Keratinocyte (primary cell): ENCODE data around the gene SLC35A5.

Source experiments
- CTCF ChIP-seq, 3 experiments: IDR thresholded peaks in 1 of 3; conservative IDR thresholded peaks in 1 of 3; optimal IDR thresholded peaks in 1 of 3; 2 replicates in 2 of 3; 3 replicates in 1 of 3; pipeline versions ENCODE3 to v1.5.1; 2011; ENCODE audit warnings: low read length in 3 of 3, mild to moderate bottlenecking in 3 of 3, moderate library complexity in 2 of 3, control low read depth in 1 of 3, inconsistent platforms in 1 of 3; ENCODE audit not compliant: insufficient read depth in 2 of 3; ENCODE audit errors: extremely low read depth in 1 of 3
- EZH2 ChIP-seq: IDR thresholded peaks from one replicate; pipeline ENCODE4 v1.6.1; 2012; ENCODE audit warnings: inconsistent platforms, mild to moderate bottlenecking, low read length, moderate library complexity

- TF ChIP-seq CTCF (optimal IDR thresholded peaks at IDR 0.05 in 1 of 3, IDR thresholded peaks at IDR 0.05 in 1 of 3, conservative IDR thresholded peaks at IDR 0.05 in 1 of 3; ENCODE audit: extremely low read depth in 1 of 3, insufficient read depth in 2 of 3, low read length in 3 of 3) (no peak), EZH2 (no peak)
Measured at GRCh38 chr3:112568642-112569041, 6.8 kb downstream of the SLC35A5 start.
